ENCODE results near the gene GLUL.

DNA sequence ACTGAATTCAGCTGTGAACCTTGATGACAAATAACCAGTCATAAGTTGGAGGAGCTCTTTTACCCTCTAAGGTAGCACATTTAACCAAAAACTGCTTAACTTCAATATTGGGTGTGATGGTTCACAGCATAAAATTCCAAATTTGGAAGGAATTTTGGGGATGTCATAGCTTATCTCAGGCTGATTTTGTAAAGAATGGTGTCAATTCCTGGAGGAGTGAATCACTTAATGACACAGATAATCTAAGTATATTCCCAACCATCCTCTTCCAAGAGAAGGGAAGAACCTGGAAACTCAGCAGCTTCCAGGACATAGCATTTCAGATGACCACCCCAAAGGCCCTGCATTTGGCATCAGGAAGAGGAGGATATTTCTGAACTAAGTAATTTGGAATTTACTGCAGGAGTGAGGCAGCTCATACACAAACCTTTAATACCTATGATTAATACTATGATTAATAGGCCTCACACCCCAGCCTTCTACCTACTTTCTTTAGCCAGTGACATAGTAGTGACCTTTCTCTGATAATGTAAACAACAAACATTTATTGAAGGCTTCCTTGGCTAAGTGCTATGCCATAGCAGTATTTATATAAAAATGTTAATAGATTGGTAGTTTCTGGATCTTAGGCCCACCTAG lies 14.5 kb downstream of the GLUL start:
- TF ChIP-seq GLIS3 (CRISPR knock-in tag; IDR thresholded peaks at IDR 0.05) (no peak), ZNF70 (CRISPR knock-in tag; IDR thresholded peaks at IDR 0.05) (no peak), ESRRG (CRISPR knock-in tag; IDR thresholded peaks at IDR 0.05) (no peak), ISL1 (CRISPR knock-in tag; IDR thresholded peaks at IDR 0.05) (no peak), SNAI2 (CRISPR knock-in tag; IDR thresholded peaks at IDR 0.05) (no peak)
- TF ChIP-seq, protein P1, sequence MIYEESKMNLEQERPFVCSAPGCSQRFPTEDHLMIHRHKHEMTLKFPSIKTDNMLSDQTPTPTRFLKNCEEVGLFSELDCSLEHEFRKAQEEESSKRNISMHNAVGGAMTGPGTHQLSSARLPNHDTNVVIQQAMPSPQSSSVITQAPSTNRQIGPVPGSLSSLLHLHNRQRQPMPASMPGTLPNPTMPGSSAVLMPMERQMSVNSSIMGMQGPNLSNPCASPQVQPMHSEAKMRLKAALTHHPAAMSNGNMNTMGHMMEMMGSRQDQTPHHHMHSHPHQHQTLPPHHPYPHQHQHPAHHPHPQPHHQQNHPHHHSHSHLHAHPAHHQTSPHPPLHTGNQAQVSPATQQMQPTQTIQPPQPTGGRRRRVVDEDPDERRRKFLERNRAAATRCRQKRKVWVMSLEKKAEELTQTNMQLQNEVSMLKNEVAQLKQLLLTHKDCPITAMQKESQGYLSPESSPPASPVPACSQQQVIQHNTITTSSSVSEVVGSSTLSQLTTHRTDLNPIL (CRISPR knock-in tag; IDR thresholded peaks at IDR 0.05; ENCODE audit: low read depth): no peak
- TF ChIP-seq, protein P2, sequence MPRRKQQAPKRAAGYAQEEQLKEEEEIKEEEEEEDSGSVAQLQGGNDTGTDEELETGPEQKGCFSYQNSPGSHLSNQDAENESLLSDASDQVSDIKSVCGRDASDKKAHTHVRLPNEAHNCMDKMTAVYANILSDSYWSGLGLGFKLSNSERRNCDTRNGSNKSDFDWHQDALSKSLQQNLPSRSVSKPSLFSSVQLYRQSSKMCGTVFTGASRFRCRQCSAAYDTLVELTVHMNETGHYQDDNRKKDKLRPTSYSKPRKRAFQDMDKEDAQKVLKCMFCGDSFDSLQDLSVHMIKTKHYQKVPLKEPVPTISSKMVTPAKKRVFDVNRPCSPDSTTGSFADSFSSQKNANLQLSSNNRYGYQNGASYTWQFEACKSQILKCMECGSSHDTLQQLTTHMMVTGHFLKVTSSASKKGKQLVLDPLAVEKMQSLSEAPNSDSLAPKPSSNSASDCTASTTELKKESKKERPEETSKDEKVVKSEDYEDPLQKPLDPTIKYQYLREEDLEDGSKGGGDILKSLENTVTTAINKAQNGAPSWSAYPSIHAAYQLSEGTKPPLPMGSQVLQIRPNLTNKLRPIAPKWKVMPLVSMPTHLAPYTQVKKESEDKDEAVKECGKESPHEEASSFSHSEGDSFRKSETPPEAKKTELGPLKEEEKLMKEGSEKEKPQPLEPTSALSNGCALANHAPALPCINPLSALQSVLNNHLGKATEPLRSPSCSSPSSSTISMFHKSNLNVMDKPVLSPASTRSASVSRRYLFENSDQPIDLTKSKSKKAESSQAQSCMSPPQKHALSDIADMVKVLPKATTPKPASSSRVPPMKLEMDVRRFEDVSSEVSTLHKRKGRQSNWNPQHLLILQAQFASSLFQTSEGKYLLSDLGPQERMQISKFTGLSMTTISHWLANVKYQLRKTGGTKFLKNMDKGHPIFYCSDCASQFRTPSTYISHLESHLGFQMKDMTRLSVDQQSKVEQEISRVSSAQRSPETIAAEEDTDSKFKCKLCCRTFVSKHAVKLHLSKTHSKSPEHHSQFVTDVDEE (CRISPR knock-in tag; IDR thresholded peaks at IDR 0.05): no peak
